H1 (cell line): ENCODE data around the gene PRG3. TPM values are rescaled to one million over a fixed set of nuclear protein-coding genes. Genes with fewer than 3 reads are reported as not detected.

Experiments used
- polyA plus RNA-seq, 7 experiments: library from polyadenylated mRNA; depleted of rRNA in 3 of 7; stranded (reverse) in 5 of 7; unstranded in 2 of 7; fragments of >200 nt in 5 of 7; fragments of 200-250 nt in 2 of 7; gene quantifications; 1 replicate in 5 of 7; 2 replicates in 1 of 7; 4 replicates in 1 of 7; pipeline versions ENCODE4 v1.2.1 to v1.2.3, GENCODE V29; 2011 to 2013; ENCODE audit warnings: missing spikeins in 2 of 7, mixed read lengths in 2 of 7
- total RNA-seq: library from RNA; stranded (reverse); fragmentation: NEBNext Ultra II Directional; extraction: Animal tissue kit (Norgen Biotek cat#: 25700); gene quantifications from 2 replicates; pipeline ENCODE4 v1.2.1, GENCODE V29; 2021

Gene PRG3
- total and polyA plus RNA-seq, 2 of the 8 experiments (the other 6 are each of a cell fraction or from before 2014, with no cell fraction given) = not detected

Other genes starting within 250 kb of the PRG3 start
- gene LRRC55, start 199.2 kb downstream of the PRG3 start, total RNA-seq = 1.1 and 1.4 TPM in 2 replicates
- gene LRRC55, start 199.2 kb downstream of the PRG3 start, polyA plus RNA-seq (2011; rRNA removed) = 0.62 and 0.64 TPM in 2 replicates
- 0.13 TPM in 1 of 2 replicates, not detected in the other for gene APLNR, start 143.9 kb downstream of the PRG3 start, total RNA-seq
- gene APLNR, start 143.9 kb downstream of the PRG3 start, polyA plus RNA-seq (2011; rRNA removed) = 0.66 and 0.80 TPM in 2 replicates
- gene TNKS1BP1, start 56.2 kb downstream of the PRG3 start, total RNA-seq = 122 TPM in 2 replicates
- gene TNKS1BP1, start 56.2 kb downstream of the PRG3 start, polyA plus RNA-seq (2011; rRNA removed) = 50.0 and 72.3 TPM in 2 replicates
- gene SSRP1, start 45.3 kb downstream of the PRG3 start, total RNA-seq = 259 and 261 TPM in 2 replicates
- 281 and 364 TPM in 2 replicates for gene SSRP1, start 45.3 kb downstream of the PRG3 start, polyA plus RNA-seq (2011; rRNA removed)
- 0.29 and 0.47 TPM in 2 replicates for gene P2RX3, start 42.8 kb downstream of the PRG3 start, total RNA-seq
- 0.45 and 1.1 TPM in 2 replicates for gene P2RX3, start 42.8 kb downstream of the PRG3 start, polyA plus RNA-seq (2011; rRNA removed)
- not detected in 2 replicates for gene PRG2, start 9.5 kb upstream of the PRG3 start, total RNA-seq
- 0.32 and 0.61 TPM in 2 replicates for gene PRG2, start 9.5 kb upstream of the PRG3 start, polyA plus RNA-seq (2011; rRNA removed)
- 31.8 and 32.5 TPM in 2 replicates for gene SLC43A3, start 46.0 kb upstream of the PRG3 start, total RNA-seq
- 61.1 and 67.8 TPM in 2 replicates for gene SLC43A3, start 46.0 kb upstream of the PRG3 start, polyA plus RNA-seq (2011; rRNA removed)
- gene RTN4RL2, start 79.4 kb upstream of the PRG3 start, total RNA-seq = 23.7 and 24.4 TPM in 2 replicates
- gene RTN4RL2, start 79.4 kb upstream of the PRG3 start, polyA plus RNA-seq (2011; rRNA removed) = 11.4 and 17.3 TPM in 2 replicates
- gene SLC43A1, start 134.6 kb upstream of the PRG3 start, total RNA-seq = 30.1 and 34.5 TPM in 2 replicates
- 58.0 and 79.5 TPM in 2 replicates for gene SLC43A1, start 134.6 kb upstream of the PRG3 start, polyA plus RNA-seq (2011; rRNA removed)
- 109 and 117 TPM in 2 replicates for gene TIMM10, start 149.6 kb upstream of the PRG3 start, total RNA-seq
- 208 and 227 TPM in 2 replicates for gene TIMM10, start 149.6 kb upstream of the PRG3 start, polyA plus RNA-seq (2011; rRNA removed)
- not detected in 2 replicates for gene SMTNL1, start 156.4 kb upstream of the PRG3 start, total RNA-seq
- 0.13 and 0.18 TPM in 2 replicates for gene SMTNL1, start 156.4 kb upstream of the PRG3 start, polyA plus RNA-seq (2011; rRNA removed)
- gene UBE2L6, start 186.5 kb upstream of the PRG3 start, total RNA-seq = 67.8 and 68.1 TPM in 2 replicates
- 89.2 and 94.8 TPM in 2 replicates for gene UBE2L6, start 186.5 kb upstream of the PRG3 start, polyA plus RNA-seq (2011; rRNA removed)
- 50.9 and 57.3 TPM in 2 replicates for gene SERPING1, start 216.5 kb upstream of the PRG3 start, total RNA-seq
- 54.8 and 78.8 TPM in 2 replicates for gene SERPING1, start 216.5 kb upstream of the PRG3 start, polyA plus RNA-seq (2011; rRNA removed)